ENCODE results near the gene TRUB2. TPM values are rescaled to one million over a fixed set of nuclear protein-coding genes. Genes with fewer than 3 reads are reported as not detected.
"Not testable (repeated sequence)": the region's sequence is repeated elsewhere in the genome, so short reads cannot be mapped to it uniquely, and the experiment has no call there.

TRUB2 gene
- total RNA-seq, 2 donors from 2014 or later, result 7.4 to 8.4 TPM

DNA sequence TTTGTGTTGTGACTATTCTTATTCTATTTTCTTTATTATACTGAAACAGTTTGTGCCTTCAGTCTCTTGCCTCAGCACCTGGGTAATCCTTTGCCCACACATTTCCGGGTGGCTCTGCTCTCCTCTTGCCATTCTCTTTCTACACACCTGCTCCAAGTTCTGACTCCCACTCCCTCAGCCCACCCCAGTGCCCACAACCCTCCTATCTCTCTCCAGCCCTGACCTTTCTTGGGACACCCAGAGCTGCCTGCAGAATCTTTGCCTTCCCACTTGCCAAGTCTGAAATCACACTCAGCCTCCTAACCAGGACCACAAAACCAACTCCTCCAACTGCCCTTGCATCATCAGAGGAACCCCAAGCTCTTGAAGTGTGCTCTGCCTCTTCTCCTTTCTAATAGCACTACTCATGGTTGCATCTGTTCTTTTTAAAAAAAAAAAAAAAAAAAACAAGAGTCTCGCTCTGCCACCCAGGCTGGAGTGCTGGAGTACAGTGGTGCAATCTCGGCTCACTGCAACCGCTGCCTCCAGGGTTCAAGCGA is 42.1 kb downstream of the TRUB2 start:
- H3K27me3 ChIP-seq (replicated peaks; ENCODE audit: insufficient read depth), result no peaks in the 10 kb centered on the region
- peaks cover 6 to 8% of the 10 kb centered on the region in 2 donors for H3K4me1 ChIP-seq (ENCODE audit: control insufficient read depth in 1 of 2, low read depth in 2 of 2)
- no peak for ATAC-seq (ENCODE audit: insufficient number of reproducible peaks, low FRiP score, low read depth)
- DNase-seq (ENCODE audit: low spot score), result no peak
- no peak overlapping the region for H3K4me3 ChIP-seq
- TF ChIP-seq CTCF (IDR thresholded peaks at IDR 0.05), result no peak
- no peaks in the 10 kb centered on the region for H3K9me3 ChIP-seq
- H3K36me3 ChIP-seq, result no peaks in the 10 kb centered on the region
- H3K27ac ChIP-seq, result no peak overlapping the region

GRCh38 chr9:128279088-128280073 is 42.9 kb downstream of the TRUB2 start:
- H3K27ac ChIP-seq; DNase-seq (ENCODE audit: low spot score); ATAC-seq (ENCODE audit: insufficient number of reproducible peaks, low FRiP score, low read depth); H3K4me3 ChIP-seq; H3K27me3 ChIP-seq (replicated peaks; ENCODE audit: insufficient read depth); H3K9me3 ChIP-seq; H3K36me3 ChIP-seq: not testable (repeated sequence)
- peaks cover 11 to 15% of the 10 kb centered on the region in 2 donors for H3K4me1 ChIP-seq (ENCODE audit: control insufficient read depth in 1 of 2, low read depth in 2 of 2)

DNA sequence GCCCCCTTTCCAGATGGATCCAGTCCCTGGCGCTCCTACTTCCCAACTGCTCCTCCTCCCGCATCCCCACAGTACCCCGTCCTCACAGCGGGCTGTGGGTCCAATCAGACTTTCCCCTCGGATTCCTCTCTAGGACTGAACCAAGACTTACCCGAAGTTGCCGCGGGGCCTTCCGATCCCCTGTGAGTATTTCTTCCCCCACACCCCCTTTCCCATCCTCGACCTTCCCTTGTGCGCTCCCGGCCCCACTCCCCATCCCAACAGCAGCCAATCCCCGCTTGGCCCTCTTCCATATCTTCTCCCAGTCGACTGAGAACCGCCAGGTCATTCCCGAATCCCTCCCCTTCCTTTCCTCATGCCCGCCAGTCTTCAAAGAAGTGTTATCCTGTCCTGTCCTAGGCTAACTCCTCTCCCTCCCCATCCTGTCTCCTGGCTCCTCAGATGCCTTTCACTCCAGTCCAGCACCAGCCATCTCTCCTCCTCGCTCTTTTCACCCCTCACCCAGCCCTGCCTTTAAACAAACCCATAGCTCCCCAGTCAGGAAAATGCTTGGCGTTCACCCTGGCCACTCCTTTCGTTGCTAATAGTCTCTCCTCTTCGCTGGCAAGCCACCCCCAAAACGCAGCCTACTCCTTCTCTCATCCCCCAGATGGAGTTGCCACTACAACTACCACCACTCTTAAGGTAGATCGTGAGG is 45.5 kb downstream of the TRUB2 start:
- Histone ChIP-seq H3K4me1 (ENCODE audit: control insufficient read depth in 1 of 2, low read depth in 2 of 2) (peaks cover 18 to 30% of the 10 kb centered on the region in 2 donors), H3K4me3 (peak overlapping the region; percentile 100), H3K9me3 (no peaks in the 10 kb centered on the region), H3K27ac (peak overlapping the region; percentile 48 to 63), H3K27me3 (replicated peaks; ENCODE audit: insufficient read depth) (no peaks in the 10 kb centered on the region), H3K36me3 (peaks cover 19% of the 10 kb centered on the region)
- ATAC-seq (ENCODE audit: insufficient number of reproducible peaks, low FRiP score, low read depth) (no peak), DNase-seq (ENCODE audit: low spot score) (no peak)
- TF ChIP-seq CTCF (IDR thresholded peaks at IDR 0.05), result no peak

DNA sequence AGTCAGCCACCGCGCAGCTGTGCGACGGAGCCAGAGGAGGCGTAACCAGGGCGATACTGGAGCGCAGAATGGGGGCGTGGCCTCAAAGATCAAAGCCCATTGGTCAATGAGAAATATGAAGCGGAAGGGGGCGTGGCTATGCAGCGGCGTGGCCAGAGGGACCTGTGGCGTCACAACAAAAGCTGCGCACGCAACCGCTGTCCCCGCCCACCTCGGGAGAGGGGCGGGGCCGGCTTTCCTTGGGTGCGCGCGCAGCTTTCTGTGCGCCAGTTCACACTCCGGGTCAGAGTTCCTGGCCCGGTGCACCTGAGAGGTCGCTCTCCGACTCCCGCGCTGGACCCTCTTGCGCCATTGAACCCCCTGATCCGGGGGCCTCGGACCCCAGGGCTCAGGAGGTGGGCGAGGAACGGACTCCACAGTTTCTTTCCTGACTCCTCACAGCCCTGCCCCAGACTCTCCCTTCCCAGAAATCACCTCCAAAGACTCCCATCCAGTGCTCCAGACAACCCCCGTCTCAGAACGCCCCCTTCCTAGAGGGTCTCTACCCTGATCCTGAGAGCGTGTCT is 46.2 kb downstream of the TRUB2 start, which contains the start of gene SWI5:
Gene SWI5 (plus strand): TSS at position 269 of the 566 bp plus-strand sequence.
- Histone ChIP-seq H3K4me3 (peak within 1 kb of the TSS; percentile 100), H3K27ac (peak within 1 kb of the TSS; percentile 72 to 87), H3K36me3 (peaks cover 26% of the 10 kb centered on the region), H3K27me3 (replicated peaks; ENCODE audit: insufficient read depth) (no peaks in the 10 kb centered on the region), H3K4me1 (ENCODE audit: control insufficient read depth in 1 of 2, low read depth in 2 of 2) (peaks cover 18 to 30% of the 10 kb centered on the region in 2 donors), H3K9me3 (no peaks in the 10 kb centered on the region)
- no peak for TF ChIP-seq CTCF (IDR thresholded peaks at IDR 0.05)
- ATAC-seq (ENCODE audit: insufficient number of reproducible peaks, low FRiP score, low read depth) (peak; percentile 99), DNase-seq (ENCODE audit: low spot score) (peak; percentile 100)

- Histone ChIP-seq H3K4me1 (ENCODE audit: control insufficient read depth in 1 of 2, low read depth in 2 of 2) (peaks cover 18 to 30% of the 10 kb centered on the region in 2 donors), H3K9me3 (no peaks in the 10 kb centered on the region), H3K27me3 (replicated peaks; ENCODE audit: insufficient read depth) (no peaks in the 10 kb centered on the region), H3K27ac (peak within 1 kb of the TSS; percentile 72 to 87), H3K36me3 (peaks cover 26% of the 10 kb centered on the region), H3K4me3 (peak within 1 kb of the TSS; percentile 100)
- no peak for TF ChIP-seq CTCF (IDR thresholded peaks at IDR 0.05)
- peak; percentile 32 for ATAC-seq (ENCODE audit: insufficient number of reproducible peaks, low FRiP score, low read depth)
- no peak for DNase-seq (ENCODE audit: low spot score)
These were observed 46.8 kb downstream of the TRUB2 start, which contains the start of gene GOLGA2 for GRCh38 chr9:128275198-128276007. TSS of gene GOLGA2 (minus strand) at chr9:128276007. CDS start at chr9:128275976, 31 bp downstream.
